22Rv1 (cell line): ENCODE results near the gene PSD2.

Source experiments
- H3K27ac ChIP-seq: fragments of 450-650 bp; 2 replicates; pipeline ENCODE4 v1.5.1; 2017
- CTCF ChIP-seq: fragments of 450-650 bp; IDR thresholded peaks from 2 replicates; pipeline ENCODE4 v1.5.1; 2017; ENCODE audit warnings: mild to moderate bottlenecking
- ZFX ChIP-seq: fragments of 450-650 bp; IDR thresholded peaks from 2 replicates; pipeline ENCODE4 v1.6.1; 2017; ENCODE audit warnings: antibody characterized with exemption, borderline replicate concordance

The PSD2 gene

GRCh38 chr5:139796061-139796806 lies 626 bp downstream of the PSD2 start:
- no peak for TF ChIP-seq ZFX
- no peak for TF ChIP-seq CTCF

GRCh38 chr5:139797335-139797734 lies 1.7 kb downstream of the PSD2 start:
- TF ChIP-seq ZFX (no peak), CTCF (no peak)
- no peak overlapping the region for H3K27ac ChIP-seq

More at GRCh38 chr5:139796061-139796806, 626 bp downstream of the PSD2 start:
- no peak overlapping the region for H3K27ac ChIP-seq

GRCh38 chr5:139797856-139798510 lies 2.4 kb downstream of the PSD2 start:
- H3K27ac ChIP-seq, result no peak overlapping the region
- no peak for TF ChIP-seq ZFX
- TF ChIP-seq CTCF, result no peak

GRCh38 chr5:139798883-139799282 lies 3.3 kb downstream of the PSD2 start:
- TF ChIP-seq ZFX (no peak), CTCF (no peak)
- H3K27ac ChIP-seq, result no peak overlapping the region

- H3K27ac ChIP-seq, result no peak overlapping the region
These were observed 3.8 kb downstream of the PSD2 start for GRCh38 chr5:139799359-139799758.

GRCh38 chr5:139803978-139804377 lies 8.4 kb downstream of the PSD2 start:
- no peak overlapping the region for H3K27ac ChIP-seq
- TF ChIP-seq CTCF (no peak), ZFX (no peak)

More at GRCh38 chr5:139799359-139799758, 3.8 kb downstream of the PSD2 start:
- no peak for TF ChIP-seq ZFX
- TF ChIP-seq CTCF, result no peak

GRCh38 chr5:139804800-139805397 lies 9.3 kb downstream of the PSD2 start:
- TF ChIP-seq ZFX, result no peak
- no peak for TF ChIP-seq CTCF
- no peak overlapping the region for H3K27ac ChIP-seq
